Parathyroid adenoma (tissue), 2 donors: ENCODE data around the gene ONECUT2.

ENCODE experiments used
- H2AFZ ChIP-seq: fragments of 300-600 bp; sonication (generic); one replicate; pipeline ENCODE4 v1.7.0; 2017; ENCODE audit warnings: antibody characterized with exemption, mild to moderate bottlenecking
- H3K27ac ChIP-seq: fragments of 300-600 bp; sonication (generic); one replicate; pipeline ENCODE4 v1.7.0; 2017
- H3K27me3 ChIP-seq: fragments of 300-600 bp; sonication (generic); one replicate; pipeline ENCODE4 v1.7.0; 2017; ENCODE audit warnings: low read length; ENCODE audit not compliant: control insufficient read depth, insufficient read depth
- H3K36me3 ChIP-seq: fragments of 300-600 bp; sonication (generic); one replicate; pipeline ENCODE4 v1.7.0; 2017; ENCODE audit warnings: low read length; ENCODE audit not compliant: control insufficient read depth, insufficient read depth
- H3K4me1 ChIP-seq: fragments of 300-600 bp; sonication (generic); one replicate; pipeline ENCODE4 v1.7.0; 2017; ENCODE audit warnings: control low read depth
- H3K4me2 ChIP-seq: fragments of 300-600 bp; sonication (generic); one replicate; pipeline ENCODE4 v1.7.0; 2017; ENCODE audit warnings: low read length
- H3K4me3 ChIP-seq: fragments of 300-600 bp; sonication (generic); one replicate; pipeline ENCODE4 v1.7.0; 2017; ENCODE audit warnings: low read depth, low read length
- H3K79me2 ChIP-seq: fragments of 300-600 bp; sonication (generic); one replicate; pipeline ENCODE4 v1.7.0; 2017; ENCODE audit warnings: control low read depth
- H3K9ac ChIP-seq: fragments of 300-600 bp; sonication (generic); one replicate; pipeline ENCODE4 v1.7.0; 2017; ENCODE audit warnings: mild to moderate bottlenecking
- H3K9me3 ChIP-seq: fragments of 300-600 bp; sonication (generic); one replicate; pipeline ENCODE4 v1.7.0; 2017; ENCODE audit warnings: low read length; ENCODE audit not compliant: control insufficient read depth
- TF ChIP-seq, protein P1 (sequence below): fragments of 300-600 bp; sonication (generic); IDR thresholded peaks from one replicate; pipeline ENCODE4 v1.7.0; 2017; ENCODE audit warnings: antibody characterized with exemption, mild to moderate bottlenecking
- donor health status: primary hyperparathyroidism.

Gene ONECUT2

DNA sequence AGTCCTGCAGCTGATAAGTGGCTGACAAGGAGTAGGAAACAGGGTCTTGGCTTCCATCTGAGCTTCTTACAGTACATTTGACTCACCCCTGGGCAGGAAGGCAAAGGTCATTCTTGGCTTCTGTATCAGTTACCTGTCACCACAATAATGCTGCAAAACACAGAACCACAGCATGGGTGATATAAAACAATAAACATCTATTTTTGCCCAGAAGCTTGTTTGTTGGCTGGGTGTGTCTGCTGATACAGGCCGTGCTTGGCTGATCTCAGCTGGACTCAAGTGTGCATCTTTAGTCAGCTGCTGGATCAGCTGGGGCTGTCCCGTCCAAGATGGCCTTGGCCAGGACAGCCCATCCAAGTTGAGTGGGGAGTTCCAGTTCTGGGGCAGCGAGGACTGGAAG is 34.7 kb downstream of the ONECUT2 start:
- H3K4me1 ChIP-seq: no peaks in the 10 kb centered on the region
- no peaks in the 10 kb centered on the region for H3K9me3 ChIP-seq
- no peak overlapping the region for H2AFZ ChIP-seq
- H3K4me3 ChIP-seq: no peak overlapping the region
- H3K27ac ChIP-seq: no peak overlapping the region
- no peak overlapping the region for H3K4me2 ChIP-seq
- no peaks in the 10 kb centered on the region for H3K79me2 ChIP-seq
- TF ChIP-seq, protein P1, sequence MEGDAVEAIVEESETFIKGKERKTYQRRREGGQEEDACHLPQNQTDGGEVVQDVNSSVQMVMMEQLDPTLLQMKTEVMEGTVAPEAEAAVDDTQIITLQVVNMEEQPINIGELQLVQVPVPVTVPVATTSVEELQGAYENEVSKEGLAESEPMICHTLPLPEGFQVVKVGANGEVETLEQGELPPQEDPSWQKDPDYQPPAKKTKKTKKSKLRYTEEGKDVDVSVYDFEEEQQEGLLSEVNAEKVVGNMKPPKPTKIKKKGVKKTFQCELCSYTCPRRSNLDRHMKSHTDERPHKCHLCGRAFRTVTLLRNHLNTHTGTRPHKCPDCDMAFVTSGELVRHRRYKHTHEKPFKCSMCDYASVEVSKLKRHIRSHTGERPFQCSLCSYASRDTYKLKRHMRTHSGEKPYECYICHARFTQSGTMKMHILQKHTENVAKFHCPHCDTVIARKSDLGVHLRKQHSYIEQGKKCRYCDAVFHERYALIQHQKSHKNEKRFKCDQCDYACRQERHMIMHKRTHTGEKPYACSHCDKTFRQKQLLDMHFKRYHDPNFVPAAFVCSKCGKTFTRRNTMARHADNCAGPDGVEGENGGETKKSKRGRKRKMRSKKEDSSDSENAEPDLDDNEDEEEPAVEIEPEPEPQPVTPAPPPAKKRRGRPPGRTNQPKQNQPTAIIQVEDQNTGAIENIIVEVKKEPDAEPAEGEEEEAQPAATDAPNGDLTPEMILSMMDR: no peak
- H3K36me3 ChIP-seq: no peaks in the 10 kb centered on the region
- no peaks in the 10 kb centered on the region for H3K27me3 ChIP-seq
- no peak overlapping the region for H3K9ac ChIP-seq

DNA sequence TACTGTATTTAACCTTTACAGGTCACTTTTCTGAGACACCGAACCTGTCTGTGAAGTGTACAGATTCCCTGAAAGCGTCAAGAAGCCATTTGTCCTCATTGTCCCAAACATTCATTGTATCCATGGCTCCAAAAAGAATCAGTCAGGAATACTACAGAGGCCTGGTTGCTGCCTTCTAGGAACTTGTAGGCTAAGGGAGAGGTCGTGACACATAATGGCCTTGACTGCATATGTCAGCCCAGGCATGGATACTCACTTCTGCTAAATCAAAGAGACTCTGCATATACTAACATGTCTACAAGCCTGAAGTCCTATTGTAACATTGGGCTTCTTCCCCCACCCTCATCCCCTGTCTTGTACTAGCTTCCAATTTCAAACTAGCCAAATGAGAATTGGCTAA is 40.2 kb downstream of the ONECUT2 start:
- Histone ChIP-seq H3K4me1 (no peaks in the 10 kb centered on the region), H3K79me2 (no peaks in the 10 kb centered on the region), H2AFZ (no peak overlapping the region), H3K27ac (no peak overlapping the region), H3K4me3 (no peak overlapping the region), H3K4me2 (no peak overlapping the region), H3K9me3 (no peaks in the 10 kb centered on the region), H3K9ac (no peak overlapping the region), H3K36me3 (no peaks in the 10 kb centered on the region), H3K27me3 (no peaks in the 10 kb centered on the region)
- TF ChIP-seq, protein P1: no peak

DNA sequence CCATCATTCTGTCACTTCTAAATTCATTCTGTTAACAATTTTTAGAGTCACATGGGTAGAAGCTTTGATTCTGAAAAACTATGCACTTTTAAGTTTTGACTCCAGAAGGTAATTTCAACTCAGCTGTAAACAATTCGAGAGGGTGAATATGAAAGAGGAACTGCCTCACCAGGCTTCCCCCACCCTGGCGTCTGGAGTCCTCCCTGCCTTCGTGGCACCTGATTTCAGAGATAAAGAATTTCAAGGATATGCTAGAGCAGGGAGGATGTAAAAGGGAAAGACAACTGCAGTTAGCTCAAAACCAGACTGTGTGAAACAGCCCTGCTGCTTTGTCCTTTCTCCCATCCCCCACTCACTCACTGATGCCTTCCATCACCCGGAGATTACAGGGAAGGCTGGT is 40.7 kb downstream of the ONECUT2 start:
- no peaks in the 10 kb centered on the region for H3K27me3 ChIP-seq
- no peaks in the 10 kb centered on the region for H3K4me1 ChIP-seq
- TF ChIP-seq, protein P1: no peak

DNA sequence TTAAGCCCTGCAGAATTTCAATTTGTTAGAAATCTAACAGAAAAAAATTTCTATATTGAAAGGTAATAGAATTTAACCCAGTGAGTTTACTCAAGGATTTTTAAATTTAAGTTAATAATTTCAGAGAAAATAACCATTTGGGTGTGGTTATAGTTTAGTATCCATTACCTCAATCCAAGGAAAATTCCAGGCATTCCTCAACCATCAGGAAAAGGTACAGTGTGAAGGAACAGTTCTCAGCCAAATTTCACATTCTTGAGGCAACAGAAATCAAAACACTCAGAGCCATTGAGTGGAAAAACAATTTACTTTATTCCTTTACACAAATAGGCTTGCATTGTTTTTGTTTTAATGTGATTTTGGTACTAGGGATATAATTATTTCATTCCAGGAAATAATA is 45.6 kb downstream of the ONECUT2 start:
- H3K27me3 ChIP-seq: no peaks in the 10 kb centered on the region
- H3K4me1 ChIP-seq: no peaks in the 10 kb centered on the region
- H3K9me3 ChIP-seq: no peaks in the 10 kb centered on the region
- no peak overlapping the region for H3K27ac ChIP-seq
- H3K4me2 ChIP-seq: no peak overlapping the region
- H2AFZ ChIP-seq: no peak overlapping the region
- H3K79me2 ChIP-seq: no peaks in the 10 kb centered on the region
- no peak overlapping the region for H3K9ac ChIP-seq
- TF ChIP-seq, protein P1: no peak
- H3K4me3 ChIP-seq: no peak overlapping the region
- H3K36me3 ChIP-seq: no peaks in the 10 kb centered on the region

More for the DNA sequence above, 40.7 kb downstream of the ONECUT2 start:
- Histone ChIP-seq H3K79me2 (no peaks in the 10 kb centered on the region), H3K4me3 (no peak overlapping the region), H3K9me3 (no peaks in the 10 kb centered on the region), H2AFZ (no peak overlapping the region), H3K27ac (no peak overlapping the region), H3K4me2 (no peak overlapping the region), H3K36me3 (no peaks in the 10 kb centered on the region), H3K9ac (no peak overlapping the region)

DNA sequence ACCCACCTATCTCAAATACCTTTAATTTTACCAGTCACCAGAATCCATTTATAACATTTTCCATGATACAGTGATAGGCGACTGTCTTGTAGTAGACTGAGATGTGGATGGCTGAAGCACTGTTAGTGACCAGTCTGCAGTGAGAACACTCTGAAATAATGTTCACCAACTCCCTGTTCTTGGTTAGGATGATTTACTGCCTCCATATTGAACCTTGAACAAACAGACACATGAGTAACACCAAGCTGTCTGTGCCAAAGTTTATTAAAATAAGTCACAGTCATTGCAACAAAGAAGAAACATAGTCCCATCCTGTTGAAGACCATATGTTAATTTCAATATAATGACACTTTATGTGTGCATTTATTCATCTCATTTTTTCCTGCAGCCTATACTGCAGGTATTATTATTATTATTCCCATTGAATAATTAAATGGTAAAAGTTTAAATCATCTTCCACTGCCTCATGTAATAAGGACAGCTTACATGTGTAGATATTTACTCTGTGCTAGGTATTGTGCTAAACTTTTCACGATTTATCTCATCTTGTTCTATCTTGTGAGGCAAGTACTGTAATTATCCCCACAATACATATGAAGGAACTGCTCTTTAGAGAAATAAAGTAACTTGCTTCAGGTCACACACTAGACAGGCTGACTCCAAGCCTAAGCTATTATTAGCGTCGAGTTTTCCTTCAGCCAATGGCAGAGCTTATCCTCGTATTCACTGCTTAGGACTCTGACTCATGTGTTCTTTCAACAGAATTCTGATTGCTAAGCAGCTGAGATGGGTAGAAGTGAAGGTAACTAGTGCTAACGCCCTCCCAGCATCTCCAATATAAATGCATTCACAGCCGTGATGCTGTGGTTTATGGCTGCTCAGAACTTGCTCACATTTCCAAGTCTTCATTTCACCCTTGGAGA is 62.5 kb downstream of the ONECUT2 start:
- Histone ChIP-seq H3K4me2 (no peak overlapping the region), H3K27me3 (no peaks in the 10 kb centered on the region), H3K9ac (no peak overlapping the region), H3K79me2 (no peaks in the 10 kb centered on the region), H3K36me3 (no peaks in the 10 kb centered on the region), H3K4me1 (no peaks in the 10 kb centered on the region), H2AFZ (no peak overlapping the region), H3K4me3 (no peak overlapping the region), H3K9me3 (no peaks in the 10 kb centered on the region), H3K27ac (no peak overlapping the region)
- TF ChIP-seq, protein P1: no peak
